SK-N-SH treated with all-trans-retinoic acid at 6 μM for 48 hours (cell line): ENCODE data around the gene ANKRD33B.
A peak's percentile ranks its signal among the peaks of the same experiment; 100 is the strongest.

ENCODE experiments used
- ATAC-seq: fragments of 200-7000 bp; cut with Tn5 transposase; 3 replicates; pipeline ENCODE4 v1.9.1; 2020; ENCODE audit warnings: mild to moderate bottlenecking, moderate library complexity
- ARNTL ChIP-seq: fragments of 450-650 bp; formaldehyde crosslinking; IDR thresholded peaks from 2 replicates; pipeline ENCODE4 v1.5.0; 2020; ENCODE audit warnings: low read depth, mild to moderate bottlenecking, moderate library complexity, borderline replicate concordance
- CREB5 ChIP-seq: fragments of 250-450 bp; sonication (Bioruptor Pico); IDR thresholded peaks from 2 replicates; pipeline ENCODE4 v1.5.1; 2020; ENCODE audit warnings: low read depth, mild to moderate bottlenecking, moderate library complexity
- CSDC2 ChIP-seq: fragments of 250-450 bp; sonication (Bioruptor Pico); IDR thresholded peaks from 2 replicates; pipeline ENCODE4 v1.5.0; 2020; ENCODE audit warnings: mild to moderate bottlenecking, moderate library complexity
- ESRRG ChIP-seq: fragments of 250-450 bp; sonication (Bioruptor Pico); IDR thresholded peaks from 2 replicates; pipeline ENCODE4 v1.6.1; 2021; ENCODE audit warnings: mild to moderate bottlenecking
- ISL1 ChIP-seq: fragments of 250-450 bp; sonication (Bioruptor Pico); IDR thresholded peaks from 2 replicates; pipeline ENCODE4 v2.1.2; 2022; ENCODE audit warnings: mild to moderate bottlenecking, moderate library complexity
- OSR1 ChIP-seq: fragments of 250-450 bp; sonication (Bioruptor Pico); IDR thresholded peaks from 2 replicates; pipeline ENCODE4 v1.8.0; 2022; ENCODE audit warnings: moderate library complexity, mild to moderate bottlenecking, inconsistent platforms
- PATZ1 ChIP-seq: fragments of 250-450 bp; sonication (Bioruptor Pico); IDR thresholded peaks from 2 replicates; pipeline ENCODE4 v1.8.0; 2020; ENCODE audit warnings: mild to moderate bottlenecking, moderate library complexity, borderline replicate concordance
- POU6F1 ChIP-seq: fragments of 250-450 bp; sonication (Bioruptor Pico); IDR thresholded peaks from 2 replicates; pipeline ENCODE4 v1.8.0; 2021; ENCODE audit warnings: low read depth, mild to moderate bottlenecking, moderate library complexity, borderline replicate concordance
- PPARA ChIP-seq: fragments of 250-450 bp; sonication (Bioruptor Pico); IDR thresholded peaks from 2 replicates; pipeline ENCODE4 v1.5.0; 2020; ENCODE audit warnings: mild to moderate bottlenecking, borderline replicate concordance
- RARB ChIP-seq: fragments of 250-450 bp; sonication (Bioruptor Pico); IDR thresholded peaks from 2 replicates; pipeline ENCODE4 v1.8.0; 2021; ENCODE audit warnings: mild to moderate bottlenecking, moderate library complexity
- SNAI2 ChIP-seq: fragments of 250-450 bp; sonication (Bioruptor Pico); IDR thresholded peaks from 2 replicates; pipeline ENCODE4 v1.5.0; 2020; ENCODE audit warnings: mild to moderate bottlenecking, moderate library complexity
- TSHZ2 ChIP-seq: fragments of 250-450 bp; sonication (Bioruptor Pico); IDR thresholded peaks from 2 replicates; pipeline ENCODE4 v1.5.0; 2020; ENCODE audit warnings: mild to moderate bottlenecking, moderate library complexity
- ZC3H10 ChIP-seq: fragments of 250-450 bp; sonication (Bioruptor Pico); IDR thresholded peaks from 2 replicates; pipeline ENCODE4 v1.5.1; 2021; ENCODE audit warnings: mild to moderate bottlenecking, moderate library complexity
- ZFP3 ChIP-seq: fragments of 250-450 bp; sonication (Bioruptor Pico); IDR thresholded peaks from 2 replicates; pipeline ENCODE4 v1.5.0; 2020; ENCODE audit warnings: mild to moderate bottlenecking, moderate library complexity
- ZFP30 ChIP-seq: fragments of 450-650 bp; formaldehyde crosslinking; IDR thresholded peaks from 2 replicates; pipeline ENCODE4 v1.5.0; 2022; ENCODE audit warnings: mild to moderate bottlenecking, moderate library complexity
- ZNF565 ChIP-seq: fragments of 450-650 bp; formaldehyde crosslinking; conservative IDR thresholded peaks from 2 replicates; pipeline ENCODE4 v1.5.0; 2020; ENCODE audit warnings: low read depth, mild to moderate bottlenecking, moderate library complexity

ANKRD33B gene

GRCh38 chr5:10623305-10623910 lies 59.5 kb downstream of the ANKRD33B start (continued):
- no peak for TF ChIP-seq CREB5 (CRISPR knock-in tag)
- TF ChIP-seq, all 23 proteins: peak for 0

GRCh38 chr5:10624206-10624605 lies 60.3 kb downstream of the ANKRD33B start:
- TF ChIP-seq ESRRG (no peak), ZFP30 (CRISPR knock-in tag) (no peak), OSR1 (no peak), CSDC2 (no peak), PPARA (CRISPR knock-in tag) (no peak), RARB (no peak), ZFP3 (CRISPR knock-in tag) (no peak), ZC3H10 (CRISPR knock-in tag) (no peak), SNAI2 (no peak), POU6F1 (no peak)
- no peak for ATAC-seq

GRCh38 chr5:10624679-10625078 lies 60.8 kb downstream of the ANKRD33B start:
- TF ChIP-seq ZC3H10 (CRISPR knock-in tag): no peak
- no peak for ATAC-seq

- ATAC-seq: no peak
- TF ChIP-seq CREB5 (CRISPR knock-in tag) (no peak), PPARA (CRISPR knock-in tag) (no peak), CSDC2 (no peak), ISL1 (CRISPR knock-in tag) (no peak), ZNF565 (CRISPR knock-in tag) (no peak), ESRRG (no peak), PATZ1 (CRISPR knock-in tag) (no peak), SNAI2 (no peak)
- TF ChIP-seq, all 23 proteins: peak for 0
These were observed 62.0 kb downstream of the ANKRD33B start for GRCh38 chr5:10625700-10626472.

GRCh38 chr5:10626473-10627013 lies 62.7 kb downstream of the ANKRD33B start:
- ATAC-seq: no peak
- no peak for TF ChIP-seq ARNTL (CRISPR knock-in tag)

GRCh38 chr5:10627160-10627701 lies 63.4 kb downstream of the ANKRD33B start:
- peak; percentile 38 for ATAC-seq
- TF ChIP-seq TSHZ2 (CRISPR knock-in tag): no peak
- no peak for TF ChIP-seq OSR1
- TF ChIP-seq CREB5 (CRISPR knock-in tag): no peak
- no peak for TF ChIP-seq ZFP3 (CRISPR knock-in tag)
- no peak for TF ChIP-seq PATZ1 (CRISPR knock-in tag)
